ENCODE data around the gene SASH1. TPM values are rescaled to one million over a fixed set of nuclear protein-coding genes. Genes with fewer than 3 reads are reported as not detected.

SASH1 gene
- total RNA-seq, 1 experiment from 2014 or later = 19.2 TPM

GRCh38 chr6:148513145-148514071 is 170.8 kb downstream of the SASH1 start:
- BruUV-seq (replicated peaks) = no TSS peak

GRCh38 chr6:148514091-148514845 is 171.6 kb downstream of the SASH1 start:
- peaks cover 19% of the 10 kb centered on the region for H3K4me1 ChIP-seq (ENCODE audit: insufficient read depth, low read length, poor library complexity, severe bottlenecking)
- no peaks in the 10 kb centered on the region for H3K36me3 ChIP-seq (ENCODE audit: insufficient read depth, low read length, poor library complexity, severe bottlenecking)
- ChIA-PET POLR2A (ENCODE audit: low non-redundant PET) (no interaction called here), CTCF (no interaction called here)
- BruUV-seq (replicated peaks) = no TSS peak
- intact Hi-C loops (cut with micrococcal nuclease; ENCODE audit: unreplicated experiment) = no loop called here
- TF ChIP-seq EZH2 (IDR thresholded peaks at IDR 0.05; ENCODE audit: borderline replicate concordance, low read depth, low read length, poor library complexity, severe bottlenecking) = no peak
- TF ChIP-seq CTCF (conservative IDR thresholded peaks at IDR 0.05; ENCODE audit: low read depth, low read length) = no peak
- H3K4me3 ChIP-seq (ENCODE audit: low read depth, low read length, poor library complexity, severe bottlenecking) = no peak overlapping the region
- no peaks in the 10 kb centered on the region for H3K27me3 ChIP-seq (replicated peaks; ENCODE audit: insufficient read depth, low read depth, low read length, poor library complexity)
- DNase-seq (ENCODE audit: low spot score) = no peak
- no peak overlapping the region for H3K27ac ChIP-seq (ENCODE audit: low read depth, low read length, poor library complexity, severe bottlenecking)
- no peaks in the 10 kb centered on the region for H3K9me3 ChIP-seq (ENCODE audit: low read depth, low read length, poor library complexity, severe bottlenecking)

More at GRCh38 chr6:148513145-148514071, 170.8 kb downstream of the SASH1 start:
- ChIA-PET POLR2A (ENCODE audit: low non-redundant PET) (interaction anchor here (0.5 kb wide), 1 partner anchor 289 kb away, joined by 3 read pairs; no protein-coding TSS in a partner anchor), CTCF (no interaction called here)
- TF ChIP-seq CTCF (conservative IDR thresholded peaks at IDR 0.05; ENCODE audit: low read depth, low read length) (no peak), EZH2 (IDR thresholded peaks at IDR 0.05; ENCODE audit: borderline replicate concordance, low read depth, low read length, poor library complexity, severe bottlenecking) (no peak)
- Histone ChIP-seq H3K9me3 (ENCODE audit: low read depth, low read length, poor library complexity, severe bottlenecking) (no peaks in the 10 kb centered on the region), H3K27me3 (replicated peaks; ENCODE audit: insufficient read depth, low read depth, low read length, poor library complexity) (no peaks in the 10 kb centered on the region), H3K36me3 (ENCODE audit: insufficient read depth, low read length, poor library complexity, severe bottlenecking) (no peaks in the 10 kb centered on the region), H3K4me3 (ENCODE audit: low read depth, low read length, poor library complexity, severe bottlenecking) (no peak overlapping the region), H3K27ac (ENCODE audit: low read depth, low read length, poor library complexity, severe bottlenecking) (no peak overlapping the region), H3K4me1 (ENCODE audit: insufficient read depth, low read length, poor library complexity, severe bottlenecking) (peaks cover 27% of the 10 kb centered on the region)
- intact Hi-C loops (cut with micrococcal nuclease; ENCODE audit: unreplicated experiment) = no loop called here
- no peak for DNase-seq (ENCODE audit: low spot score)

GRCh38 chr6:148516217-148516616 is 173.6 kb downstream of the SASH1 start:
- H3K9me3 ChIP-seq (ENCODE audit: low read depth, low read length, poor library complexity, severe bottlenecking) = no peaks in the 10 kb centered on the region
- DNase-seq (ENCODE audit: low spot score) = no peak
- H3K4me1 ChIP-seq (ENCODE audit: insufficient read depth, low read length, poor library complexity, severe bottlenecking) = no peaks in the 10 kb centered on the region
- H3K27me3 ChIP-seq (replicated peaks; ENCODE audit: insufficient read depth, low read depth, low read length, poor library complexity) = no peaks in the 10 kb centered on the region
- TF ChIP-seq CTCF (conservative IDR thresholded peaks at IDR 0.05; ENCODE audit: low read depth, low read length) (no peak), EZH2 (IDR thresholded peaks at IDR 0.05; ENCODE audit: borderline replicate concordance, low read depth, low read length, poor library complexity, severe bottlenecking) (no peak)
- no TSS peak for BruUV-seq (replicated peaks)
- no peaks in the 10 kb centered on the region for H3K36me3 ChIP-seq (ENCODE audit: insufficient read depth, low read length, poor library complexity, severe bottlenecking)
- intact Hi-C loops (cut with micrococcal nuclease; ENCODE audit: unreplicated experiment) = no loop called here
- H3K4me3 ChIP-seq (ENCODE audit: low read depth, low read length, poor library complexity, severe bottlenecking) = no peak overlapping the region
- CTCF ChIA-PET = no interaction called here
- no peak overlapping the region for H3K27ac ChIP-seq (ENCODE audit: low read depth, low read length, poor library complexity, severe bottlenecking)
- POLR2A ChIA-PET (ENCODE audit: low non-redundant PET) = no interaction called here

Measured in A673 (cell line).